Neutrophil (primary cell): ENCODE results near the gene IL1RAPL2.

Source experiments
- H3K27ac ChIP-seq: fragments of 200-600 bp; sonication (generic); 2 replicates; pipeline ENCODE4 v1.5.1; 2016; ENCODE audit warnings: mild to moderate bottlenecking, moderate library complexity
- H3K27me3 ChIP-seq: fragments of 200-600 bp; sonication (generic); 2 replicates; pipeline ENCODE4 v1.6.0; 2016; ENCODE audit warnings: mild to moderate bottlenecking
- H3K36me3 ChIP-seq: fragments of 200-600 bp; sonication (generic); 2 replicates; pipeline ENCODE4 v1.5.1; 2017
- H3K4me1 ChIP-seq, 2 experiments: fragments of 200-600 bp in 1 of 2; sonication (generic) in 1 of 2; 1 replicate in 1 of 2; 2 replicates in 1 of 2; pipeline versions ENCODE4 v1.5.1 to v1.6.1; 2013 to 2016; ENCODE audit warnings: low read depth in 1 of 2, low read length in 1 of 2, mild to moderate bottlenecking in 1 of 2, moderate library complexity in 1 of 2; ENCODE audit not compliant: control insufficient read depth in 1 of 2, insufficient read depth in 1 of 2
- H3K4me3 ChIP-seq, 2 experiments: fragments of 200-600 bp in 1 of 2; sonication (generic) in 1 of 2; 1 replicate in 1 of 2; 2 replicates in 1 of 2; pipeline ENCODE4 v1.5.1; 2013 to 2016; ENCODE audit warnings: low read depth in 1 of 2, low read length in 1 of 2, mild to moderate bottlenecking in 1 of 2, moderate library complexity in 1 of 2
- H3K9me3 ChIP-seq: fragments of 200-600 bp; sonication (generic); 2 replicates; pipeline ENCODE4 v1.5.1; 2016
- TF ChIP-seq, protein P1 (sequence below): fragments of 200-600 bp; sonication (generic); IDR thresholded peaks from 2 replicates; pipeline ENCODE4 v1.5.1; 2016; ENCODE audit warnings: antibody characterized with exemption

The IL1RAPL2 gene

DNA sequence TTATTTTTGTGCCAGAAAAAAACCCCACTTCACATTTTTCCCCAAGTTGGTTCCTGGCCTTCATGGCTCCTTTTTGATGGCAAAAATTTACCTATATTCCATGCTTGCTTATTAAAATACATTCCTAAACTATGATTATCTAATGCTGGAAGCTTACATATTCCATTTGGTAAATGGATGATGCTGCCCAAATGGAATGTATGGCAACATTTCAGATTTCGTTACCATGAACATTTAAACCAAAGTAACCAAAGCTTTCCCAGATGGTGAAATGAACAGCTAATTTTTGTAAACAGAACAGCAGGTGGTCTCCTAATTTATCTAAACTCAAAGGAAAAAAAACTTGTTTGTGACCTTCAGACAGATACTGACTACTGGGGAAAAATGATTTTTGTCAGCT is 765.2 kb downstream of the IL1RAPL2 start:
- H3K27ac ChIP-seq: no peak overlapping the region
- H3K27me3 ChIP-seq: no peaks in the 10 kb centered on the region
- no peak overlapping the region for H3K4me3 ChIP-seq
- no peaks in the 10 kb centered on the region for H3K36me3 ChIP-seq
- TF ChIP-seq, protein P1, sequence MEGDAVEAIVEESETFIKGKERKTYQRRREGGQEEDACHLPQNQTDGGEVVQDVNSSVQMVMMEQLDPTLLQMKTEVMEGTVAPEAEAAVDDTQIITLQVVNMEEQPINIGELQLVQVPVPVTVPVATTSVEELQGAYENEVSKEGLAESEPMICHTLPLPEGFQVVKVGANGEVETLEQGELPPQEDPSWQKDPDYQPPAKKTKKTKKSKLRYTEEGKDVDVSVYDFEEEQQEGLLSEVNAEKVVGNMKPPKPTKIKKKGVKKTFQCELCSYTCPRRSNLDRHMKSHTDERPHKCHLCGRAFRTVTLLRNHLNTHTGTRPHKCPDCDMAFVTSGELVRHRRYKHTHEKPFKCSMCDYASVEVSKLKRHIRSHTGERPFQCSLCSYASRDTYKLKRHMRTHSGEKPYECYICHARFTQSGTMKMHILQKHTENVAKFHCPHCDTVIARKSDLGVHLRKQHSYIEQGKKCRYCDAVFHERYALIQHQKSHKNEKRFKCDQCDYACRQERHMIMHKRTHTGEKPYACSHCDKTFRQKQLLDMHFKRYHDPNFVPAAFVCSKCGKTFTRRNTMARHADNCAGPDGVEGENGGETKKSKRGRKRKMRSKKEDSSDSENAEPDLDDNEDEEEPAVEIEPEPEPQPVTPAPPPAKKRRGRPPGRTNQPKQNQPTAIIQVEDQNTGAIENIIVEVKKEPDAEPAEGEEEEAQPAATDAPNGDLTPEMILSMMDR: no peak
- H3K9me3 ChIP-seq: no peaks in the 10 kb centered on the region
- no peaks in the 10 kb centered on the region for H3K4me1 ChIP-seq

DNA sequence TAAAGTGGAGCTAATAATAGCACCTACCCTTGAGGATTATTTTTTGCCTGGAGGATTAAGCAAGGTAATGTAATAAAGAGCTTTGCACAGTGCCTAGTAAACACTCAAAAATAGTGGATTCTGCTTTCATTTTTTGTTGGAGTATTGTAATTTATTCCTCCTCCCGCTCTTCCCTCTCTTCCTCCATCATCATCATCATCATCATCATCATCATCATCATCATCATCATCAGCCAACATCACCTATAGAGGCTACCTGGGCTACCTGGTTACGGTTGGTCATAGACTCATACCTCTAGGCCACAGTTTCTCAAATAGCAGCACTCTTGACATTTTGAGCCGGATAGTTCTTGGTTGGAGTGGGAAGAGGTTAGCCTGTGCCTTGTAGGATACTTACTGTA is 781.4 kb downstream of the IL1RAPL2 start:
- H3K9me3 ChIP-seq: no peaks in the 10 kb centered on the region
- H3K27ac ChIP-seq: no peak overlapping the region
- no peak overlapping the region for H3K4me3 ChIP-seq
- H3K36me3 ChIP-seq: no peaks in the 10 kb centered on the region
- H3K4me1 ChIP-seq: no peaks in the 10 kb centered on the region
- H3K27me3 ChIP-seq: no peaks in the 10 kb centered on the region
- TF ChIP-seq, protein P1: no peak

DNA sequence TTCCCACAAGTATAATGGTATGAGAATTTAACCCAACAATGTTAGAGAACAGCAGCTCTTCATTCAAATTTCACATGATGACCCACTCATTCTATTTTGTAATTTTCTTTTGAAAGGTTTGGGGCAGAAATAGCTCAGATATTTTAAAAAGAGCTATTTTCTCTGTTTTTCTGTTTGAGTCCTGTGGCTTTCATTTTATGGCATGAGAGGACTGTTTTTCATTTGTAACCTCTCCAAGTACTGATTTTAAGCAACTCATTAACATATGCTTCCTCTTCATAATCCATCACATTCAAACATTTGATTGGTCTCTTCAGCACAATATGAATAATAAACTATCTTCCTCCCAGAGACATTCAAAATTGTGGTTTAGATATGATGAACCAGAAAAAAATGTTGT is 783.5 kb downstream of the IL1RAPL2 start:
- Histone ChIP-seq H3K27me3 (no peaks in the 10 kb centered on the region), H3K9me3 (no peaks in the 10 kb centered on the region), H3K36me3 (no peaks in the 10 kb centered on the region), H3K27ac (no peak overlapping the region), H3K4me3 (no peak overlapping the region), H3K4me1 (no peaks in the 10 kb centered on the region)
- TF ChIP-seq, protein P1: no peak

DNA sequence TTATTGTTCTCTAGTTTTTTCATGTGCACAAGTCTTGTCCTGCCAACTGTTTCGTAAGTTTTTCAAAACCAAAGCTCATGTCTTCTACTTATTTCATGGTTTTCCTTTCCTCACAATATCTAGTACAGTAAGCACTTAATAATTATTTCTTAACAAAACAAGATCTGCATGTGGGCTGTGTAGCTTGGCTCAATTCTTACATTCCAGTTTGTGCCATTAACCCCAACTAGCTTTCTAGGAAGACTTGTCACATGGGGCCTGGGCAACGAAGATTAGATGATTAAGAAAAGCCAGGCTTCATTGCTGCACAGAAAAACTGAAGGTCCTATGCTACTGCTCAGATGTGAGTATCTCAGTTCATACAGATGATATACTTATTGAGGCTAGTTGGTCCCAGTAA is 809.8 kb downstream of the IL1RAPL2 start:
- Histone ChIP-seq H3K9me3 (no peaks in the 10 kb centered on the region), H3K27ac (no peak overlapping the region), H3K27me3 (no peaks in the 10 kb centered on the region), H3K36me3 (no peaks in the 10 kb centered on the region), H3K4me3 (no peak overlapping the region), H3K4me1 (no peaks in the 10 kb centered on the region)
- TF ChIP-seq, protein P1: no peak

DNA sequence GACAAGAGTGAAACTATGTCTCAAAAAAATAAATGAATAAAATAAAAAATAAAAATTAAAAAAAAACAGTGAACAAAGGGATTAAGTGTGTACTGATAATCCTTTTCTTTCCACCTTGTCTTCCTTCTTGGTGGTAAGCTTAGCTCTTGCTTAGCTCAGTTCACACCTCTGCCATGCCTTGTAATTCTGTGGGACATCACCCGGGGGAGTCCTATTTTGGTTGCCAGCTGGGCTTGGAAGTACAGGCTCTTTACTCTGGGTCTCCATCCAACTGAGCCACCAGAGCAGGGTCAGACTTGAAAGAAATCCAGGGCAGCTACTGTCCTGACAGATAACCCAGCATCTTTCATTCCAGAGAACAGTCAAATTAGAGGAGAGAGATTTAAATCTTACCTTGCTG is 858.7 kb downstream of the IL1RAPL2 start:
- Histone ChIP-seq H3K27me3 (no peaks in the 10 kb centered on the region), H3K36me3 (no peaks in the 10 kb centered on the region), H3K9me3 (no peaks in the 10 kb centered on the region), H3K4me3 (no peak overlapping the region), H3K27ac (no peak overlapping the region), H3K4me1 (no peaks in the 10 kb centered on the region)
- TF ChIP-seq, protein P1: no peak

DNA sequence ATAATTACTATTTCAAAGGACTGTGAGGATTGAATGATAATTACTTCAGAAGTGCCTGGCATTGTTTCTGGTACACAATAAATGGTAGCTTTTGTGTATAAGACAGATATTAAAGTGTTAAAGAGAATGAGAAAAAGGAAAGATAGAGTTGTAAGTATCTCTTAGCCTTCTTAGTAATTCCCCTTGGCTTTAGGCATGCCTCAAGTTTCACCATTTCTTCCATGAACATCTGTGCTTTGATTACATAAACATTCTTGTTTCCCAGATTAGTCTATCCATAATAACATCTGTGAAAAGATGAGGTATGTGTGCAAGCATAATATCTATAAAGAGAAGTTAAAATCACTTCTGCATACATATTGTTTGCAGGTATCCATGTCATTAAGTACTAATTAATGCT is 885.4 kb downstream of the IL1RAPL2 start:
- H3K36me3 ChIP-seq: no peaks in the 10 kb centered on the region
- TF ChIP-seq, protein P1: no peak
- no peaks in the 10 kb centered on the region for H3K4me1 ChIP-seq
- no peaks in the 10 kb centered on the region for H3K9me3 ChIP-seq
- H3K27ac ChIP-seq: no peak overlapping the region
- no peak overlapping the region for H3K4me3 ChIP-seq
- no peaks in the 10 kb centered on the region for H3K27me3 ChIP-seq
